Stimulated activated naive CD8-positive, alpha-beta T cell treated with anti-CD3 and anti-CD28 coated beads, Interleukin-15, Interleukin-2, amounts not matched to agents 100 U/mL and 50 U/mL, for 24 hours (primary cell): ENCODE data around the gene OR13G1.
"Not testable (repeated sequence)": the region's sequence is repeated elsewhere in the genome, so short reads cannot be mapped to it uniquely, and the experiment has no call there.

Experiments used
- ATAC-seq: fragments of 150-1000 bp; cut with Tn5 transposase; one replicate; pipeline ENCODE4 v1.10.0; 2021
- DNase-seq: peaks from one replicate; pipeline ENCODE4 v3.0.0; 2021

The OR13G1 gene

GRCh38 chr1:247679639-247680038, at the start of gene OR13G1:
OR13G1 (minus strand) TSS chr1:247679739; CDS start chr1:247673041, 6,698 bp downstream.
- ATAC-seq (no peak), DNase-seq (no peak)

- DNase-seq (no peak), ATAC-seq (no peak)
These were observed 41.7 kb upstream of the OR13G1 start for GRCh38 chr1:247721222-247721621.

- no peak for ATAC-seq
These were observed 37.0 kb upstream of the OR13G1 start, which contains the start of gene OR6F1 for GRCh38 chr1:247716546-247716945. OR6F1 (minus strand) TSS chr1:247716646; CDS start chr1:247712755, 3,891 bp downstream.

GRCh38 chr1:247713753-247714152, 34.2 kb upstream of the OR13G1 start:
- DNase-seq (no peak), ATAC-seq (no peak)

More at GRCh38 chr1:247716546-247716945, 37.0 kb upstream of the OR13G1 start, which contains the start of gene OR6F1:
- no peak for DNase-seq

- not testable (repeated sequence) for DNase-seq, ATAC-seq
These were observed 31.1 kb upstream of the OR13G1 start for GRCh38 chr1:247710681-247711080.

GRCh38 chr1:247701338-247701737, 21.8 kb upstream of the OR13G1 start:
- no peak for ATAC-seq
- no peak for DNase-seq

GRCh38 chr1:247681288-247681897, 1.9 kb upstream of the OR13G1 start:
- DNase-seq = peak; percentile 37
- ATAC-seq = no peak

GRCh38 chr1:247680171-247680570, 632 bp upstream of the OR13G1 start:
- DNase-seq (no peak), ATAC-seq (no peak)

GRCh38 chr1:247669225-247669624, 10.3 kb downstream of the OR13G1 start:
- no peak for ATAC-seq
- no peak for DNase-seq

- DNase-seq (no peak), ATAC-seq (no peak)
These were observed 23.2 kb downstream of the OR13G1 start for GRCh38 chr1:247656221-247656875.

GRCh38 chr1:247653040-247653439, 26.5 kb downstream of the OR13G1 start:
- no peak for ATAC-seq
- no peak for DNase-seq

- DNase-seq (no peak), ATAC-seq (no peak)
These were observed 31.7 kb downstream of the OR13G1 start for GRCh38 chr1:247647864-247648263.

- DNase-seq (no peak), ATAC-seq (no peak)
These were observed 32.7 kb downstream of the OR13G1 start for GRCh38 chr1:247646867-247647266.

- DNase-seq (no peak), ATAC-seq (no peak)
These were observed 36.8 kb downstream of the OR13G1 start for GRCh38 chr1:247642742-247643141.

GRCh38 chr1:247639381-247639981, 40.1 kb downstream of the OR13G1 start:
- ATAC-seq (peak; percentile 66), DNase-seq (peak; percentile 38)

GRCh38 chr1:247638781-247639180, 40.8 kb downstream of the OR13G1 start:
- DNase-seq = no peak
- no peak for ATAC-seq

GRCh38 chr1:247638011-247638410, 41.5 kb downstream of the OR13G1 start:
- ATAC-seq = no peak
- DNase-seq = no peak

- ATAC-seq (no peak), DNase-seq (no peak)
These were observed 51.6 kb downstream of the OR13G1 start for GRCh38 chr1:247627951-247628350.
